ENCODE measurements around the gene SLC22A3.
"Not testable (repeated sequence)": the region's sequence is repeated elsewhere in the genome, so short reads cannot be mapped to it uniquely, and the experiment has no call there.

SLC22A3 gene

GRCh38 chr6:160386869-160387530 lies 38.8 kb downstream of the SLC22A3 start:
- DNase-seq (ENCODE audit: low spot score) = peak; percentile 91
- H3K27ac ChIP-seq = peak overlapping the region; percentile 92
- TF ChIP-seq CTCF (conservative IDR thresholded peaks at IDR 0.05; ENCODE audit: low read depth) = peak; percentile 48
- ChIA-PET POLR2A (ENCODE audit: low non-redundant PET) (no interaction called here), CTCF (interaction anchor here (0.7 kb wide), 2 partner anchors 89 to 91 kb away, joined by 3 read pairs; no protein-coding TSS in a partner anchor)

DNA sequence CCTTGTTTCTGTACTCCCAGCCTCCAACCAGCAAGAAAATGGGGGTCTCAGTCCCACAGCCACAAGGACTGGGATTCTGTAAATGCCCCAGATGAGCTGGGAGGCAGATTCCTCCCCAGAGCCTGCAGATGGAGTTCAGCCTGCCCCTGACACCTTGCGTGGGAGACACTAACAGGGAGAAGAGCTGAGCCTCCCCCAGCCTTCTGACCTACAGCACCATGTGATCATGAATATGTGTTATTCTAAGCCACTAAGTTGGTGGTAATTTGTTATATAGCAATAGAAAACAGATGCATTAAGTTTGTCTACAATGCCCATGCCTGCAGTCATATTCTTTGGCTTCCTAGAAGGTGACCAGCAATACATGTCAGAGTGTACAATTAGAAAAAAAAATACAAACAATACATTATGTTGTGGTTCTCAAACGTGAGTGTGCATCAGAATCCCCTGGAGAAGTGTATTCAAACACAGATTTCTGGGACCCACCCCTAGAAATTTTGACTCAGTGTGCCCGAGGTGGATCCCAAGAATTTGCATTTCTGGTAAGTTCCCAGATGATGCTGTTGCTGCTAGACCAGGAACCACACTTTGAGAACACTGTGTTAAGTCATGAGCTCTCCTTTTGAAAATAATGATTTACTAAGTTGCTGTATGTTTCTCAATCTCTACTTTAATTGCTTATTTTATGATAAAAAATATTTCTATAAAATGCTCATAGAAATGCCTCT lies 39.9 kb downstream of the SLC22A3 start:
- POLR2A ChIA-PET (ENCODE audit: low non-redundant PET) = no interaction called here

GRCh38 chr6:160388922-160389321 lies 40.7 kb downstream of the SLC22A3 start:
- no peak for TF ChIP-seq CTCF (conservative IDR thresholded peaks at IDR 0.05; ENCODE audit: low read depth)
- ChIA-PET POLR2A (ENCODE audit: low non-redundant PET) (no interaction called here), CTCF (no interaction called here)
- DNase-seq (ENCODE audit: low spot score) = peak; percentile 23
- H3K27ac ChIP-seq = peak overlapping the region; percentile 86

More for the DNA sequence above, 39.9 kb downstream of the SLC22A3 start:
- TF ChIP-seq CTCF (conservative IDR thresholded peaks at IDR 0.05; ENCODE audit: low read depth) = no peak
- no peak for DNase-seq (ENCODE audit: low spot score)
- CTCF ChIA-PET = no interaction called here
- H3K27ac ChIP-seq = peak overlapping the region; percentile 92

GRCh38 chr6:160391419-160392116 lies 43.4 kb downstream of the SLC22A3 start:
- POLR2A ChIA-PET (ENCODE audit: low non-redundant PET) = no interaction called here
- H3K27ac ChIP-seq = peak overlapping the region; percentile 96
- TF ChIP-seq CTCF (conservative IDR thresholded peaks at IDR 0.05; ENCODE audit: low read depth) = no peak
- CTCF ChIA-PET = interaction anchor here (0.6 kb wide), 1 partner anchor 14 kb away, joined by 3 read pairs; no protein-coding TSS in a partner anchor
- DNase-seq (ENCODE audit: low spot score) = peak; percentile 86

DNA sequence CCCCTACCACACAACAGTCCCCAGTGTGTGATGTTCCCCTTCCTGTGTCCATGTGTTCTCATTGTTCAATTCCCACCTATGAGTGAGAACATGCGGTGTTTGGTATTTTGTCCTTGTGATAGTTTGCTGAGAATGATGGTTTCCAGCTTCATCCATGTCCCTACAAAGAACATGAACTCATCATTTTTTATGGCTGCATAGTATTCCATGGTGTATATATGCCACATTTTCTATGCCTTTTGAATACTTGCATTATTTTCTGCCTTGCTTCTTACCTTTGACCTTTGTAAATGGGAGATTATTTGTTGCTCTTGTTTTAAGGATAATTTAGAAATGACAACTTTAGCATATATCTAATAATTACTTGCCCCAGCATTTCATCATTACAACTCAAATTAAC lies 45.3 kb downstream of the SLC22A3 start:
- CTCF ChIA-PET; DNase-seq (ENCODE audit: low spot score); H3K27ac ChIP-seq; POLR2A ChIA-PET (ENCODE audit: low non-redundant PET): not testable (repeated sequence)

DNA sequence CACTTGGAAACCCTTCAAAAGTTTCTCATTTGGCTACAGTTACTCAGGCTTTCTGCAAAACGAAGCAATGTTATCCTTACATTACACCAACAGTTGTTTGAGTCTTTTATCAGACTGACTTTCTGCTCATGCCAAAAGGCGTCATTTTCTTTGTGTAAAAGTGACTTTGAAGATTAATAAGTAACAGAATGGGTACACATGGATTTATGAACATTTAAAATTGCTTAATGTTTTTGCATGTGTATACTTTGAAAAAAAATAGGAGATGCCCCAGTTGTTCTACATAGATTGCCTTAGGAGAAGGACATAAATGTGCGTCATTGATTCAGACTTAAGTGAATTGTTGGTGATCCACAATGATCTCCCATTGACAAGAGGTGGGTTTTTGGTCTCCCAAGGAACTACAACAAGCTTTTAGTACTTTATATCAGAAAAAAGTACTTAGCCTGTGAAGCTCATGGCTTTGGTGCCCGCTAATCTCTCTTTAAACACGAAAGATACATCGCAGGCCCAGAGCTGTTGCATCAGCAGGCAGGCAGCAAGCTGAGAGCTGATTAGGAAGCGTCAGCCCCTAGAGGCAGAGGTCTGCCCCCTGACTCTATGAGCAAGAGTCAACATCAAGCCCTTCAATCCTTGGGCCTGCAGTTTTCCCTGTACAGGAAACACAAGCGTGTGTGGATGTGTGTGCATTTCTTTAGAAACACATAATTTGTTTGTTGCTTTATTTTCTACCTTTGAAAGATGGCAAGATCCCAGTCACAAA lies 45.9 kb downstream of the SLC22A3 start:
- H3K27ac ChIP-seq = peak overlapping the region; percentile 36
- ChIA-PET POLR2A (ENCODE audit: low non-redundant PET) (no interaction called here), CTCF (no interaction called here)
- DNase-seq (ENCODE audit: low spot score) = no peak
- no peak for TF ChIP-seq CTCF (conservative IDR thresholded peaks at IDR 0.05; ENCODE audit: low read depth)

All from RWPE1 (cell line).